Activated gamma-delta T cell (primary cell): ENCODE data around the gene GTSF1L.

Experiments
- DNase-seq: peaks from one replicate; lab custom pipeline; 2025; lab: John Stamatoyannopoulos, UW

GTSF1L gene

DNA sequence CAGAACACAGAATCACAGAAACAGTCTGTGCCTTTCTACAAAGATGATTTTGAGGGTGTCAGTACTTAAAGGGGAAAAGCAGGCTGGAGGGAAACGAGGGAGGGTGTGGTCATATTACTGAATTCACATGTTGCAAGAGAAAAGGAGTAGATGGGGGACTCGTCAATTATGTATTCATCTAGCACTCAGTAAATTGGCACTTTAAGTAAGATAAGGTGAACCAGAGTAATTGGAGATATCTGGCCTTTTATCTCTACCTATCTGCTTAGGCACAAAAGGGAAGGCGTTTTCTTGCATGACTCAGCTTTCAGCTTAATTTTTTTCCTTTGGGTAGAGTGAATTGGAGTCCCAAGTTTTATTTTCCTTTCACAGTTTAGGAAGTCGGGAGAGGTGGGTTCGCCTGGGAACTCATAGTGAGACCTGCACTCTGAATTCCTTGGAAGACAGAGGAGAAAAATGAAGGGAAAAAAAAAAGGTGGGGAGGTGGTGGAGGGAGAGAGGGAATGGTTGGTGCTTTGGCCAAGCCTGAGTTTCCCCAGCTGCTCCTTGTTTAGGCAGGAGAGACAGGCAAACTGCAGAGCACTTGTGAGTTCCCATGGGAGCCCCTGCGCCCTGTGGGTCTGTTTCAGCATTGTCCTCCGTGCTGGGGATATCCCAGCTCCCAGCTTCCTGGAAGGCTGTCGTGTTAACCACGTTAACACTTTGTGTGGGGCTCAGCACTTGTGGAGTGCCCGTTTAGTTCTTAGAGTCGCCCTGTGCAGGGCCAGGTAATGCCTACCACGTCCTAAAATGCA, 19.7 kb upstream of the GTSF1L start:
- no peak for DNase-seq

DNA sequence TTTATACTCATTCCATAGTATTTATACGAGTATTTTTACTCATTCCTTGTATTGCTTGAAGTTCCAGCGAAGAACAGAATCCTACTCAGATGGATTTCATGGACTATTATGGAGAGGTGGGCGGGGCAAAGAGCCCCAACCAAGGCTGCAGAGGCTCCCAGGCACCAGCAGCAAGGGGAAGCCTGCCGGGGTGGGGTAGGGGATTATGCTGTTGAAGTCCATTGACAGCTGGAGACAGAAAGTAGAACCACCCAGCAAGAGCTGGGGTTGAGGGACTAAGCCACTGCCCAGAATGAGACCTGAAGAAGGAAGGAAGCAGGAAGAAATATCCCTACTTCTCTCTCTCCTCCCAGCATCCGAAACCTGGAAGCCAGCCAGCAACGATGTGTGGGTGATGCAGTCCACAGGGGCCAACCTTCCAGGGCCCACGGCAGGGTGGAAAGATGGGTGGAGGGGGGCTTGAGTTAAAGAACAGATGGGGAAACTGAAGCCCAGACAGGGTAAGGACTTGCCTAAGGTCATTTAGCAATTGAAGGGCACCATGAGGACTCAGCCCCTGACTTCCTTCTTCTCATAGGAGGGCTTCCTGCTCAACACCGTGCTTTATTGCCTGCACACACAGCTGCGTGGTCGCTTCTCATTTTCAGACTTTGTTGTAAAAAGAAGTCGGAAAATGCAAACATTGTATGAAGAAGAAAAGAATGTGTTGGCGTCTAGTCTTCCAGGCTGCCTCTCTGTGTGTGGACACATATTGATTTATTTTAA, 18.3 kb upstream of the GTSF1L start:
- no peak for DNase-seq

DNA sequence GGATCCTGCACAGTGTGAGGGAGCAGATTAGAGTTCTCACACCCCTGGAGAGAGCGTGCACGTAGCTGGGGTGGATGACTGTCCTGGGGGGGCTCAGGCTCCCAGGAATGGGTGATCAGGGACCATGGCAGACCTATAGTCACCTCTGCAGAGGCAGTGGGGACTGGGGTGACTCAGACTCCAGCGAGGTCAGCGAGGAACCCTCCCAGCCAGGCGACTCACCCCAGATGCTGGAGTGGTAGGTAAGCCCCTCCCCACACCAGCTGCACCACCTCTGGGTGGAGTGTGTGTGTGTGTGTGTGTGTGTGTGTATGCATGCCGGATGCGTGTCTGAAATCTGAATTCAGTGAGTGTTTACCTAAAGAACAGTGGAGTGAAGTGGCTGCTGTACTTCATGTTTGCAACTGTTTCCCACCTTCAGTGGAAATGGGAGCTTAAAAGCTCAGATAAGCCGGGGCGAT, 17.4 kb upstream of the GTSF1L start:
- no peak for DNase-seq

DNA sequence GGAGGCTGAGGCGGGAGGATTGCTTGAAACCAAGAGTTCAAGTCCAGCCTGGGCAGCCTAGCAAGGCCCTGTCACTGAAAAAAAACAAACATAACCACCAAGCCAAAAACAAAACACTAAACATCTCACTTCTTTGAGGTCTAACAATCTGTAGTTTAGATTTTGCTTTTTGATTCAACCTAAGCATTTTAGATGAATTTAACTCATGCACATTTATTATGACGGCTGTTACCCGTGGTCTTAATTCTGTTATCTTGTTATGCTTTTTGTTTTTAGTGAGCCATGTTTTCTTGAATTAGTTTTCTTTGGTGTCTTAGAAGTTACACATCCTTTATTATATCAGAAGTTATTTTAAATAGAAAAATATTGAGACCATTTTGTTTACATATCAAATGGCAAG, 13.8 kb upstream of the GTSF1L start:
- DNase-seq, result no peak

DNA sequence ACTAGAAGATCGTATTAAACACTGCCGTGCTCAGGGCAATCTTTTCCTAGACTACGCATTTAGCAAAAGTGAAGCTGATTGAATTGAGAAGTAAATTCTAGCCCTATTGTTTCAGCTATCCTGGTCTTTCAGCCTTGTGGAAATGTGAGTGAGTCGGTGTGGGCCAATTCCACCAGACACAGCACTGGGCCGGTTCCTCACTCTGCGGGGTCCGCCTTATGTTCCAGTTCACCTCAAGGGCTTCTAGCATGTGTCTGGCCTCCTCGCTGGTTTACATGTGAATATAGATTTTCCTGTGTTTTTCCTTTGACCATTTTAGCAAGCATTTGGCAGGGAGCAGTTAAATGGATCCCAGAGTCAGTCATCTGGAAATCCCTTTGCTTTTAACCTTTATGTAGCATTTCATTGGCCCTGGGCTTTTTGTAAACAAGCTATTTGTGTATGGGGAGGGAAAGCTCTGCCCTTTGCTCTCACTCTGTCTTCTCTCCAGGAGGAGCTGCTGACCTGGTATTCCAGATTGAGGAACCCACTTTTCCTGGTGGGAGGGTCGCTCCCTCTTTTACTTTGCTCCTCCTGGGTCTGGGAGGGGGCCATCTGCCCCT, 12.4 kb upstream of the GTSF1L start:
- DNase-seq, result no peak

DNA sequence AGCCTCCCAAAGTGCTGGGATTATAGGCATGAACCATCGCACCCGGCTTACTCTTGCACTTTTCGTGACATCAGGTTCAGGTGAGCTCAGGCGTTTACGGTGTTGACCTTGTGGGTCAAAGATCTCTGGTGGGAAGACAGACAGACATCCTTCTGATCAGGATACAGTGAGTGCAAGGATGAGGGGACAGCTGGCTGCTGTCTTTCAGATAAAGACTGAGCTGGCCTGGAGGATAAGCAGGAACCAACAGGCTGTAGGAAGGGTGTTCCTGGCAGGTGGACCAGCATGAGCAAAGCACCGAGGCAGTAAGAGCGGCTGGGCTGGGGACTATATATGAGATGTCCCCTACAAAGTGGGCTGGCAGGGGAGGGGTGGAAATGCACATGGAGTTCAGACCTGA, 11.1 kb upstream of the GTSF1L start:
- DNase-seq, result no peak

DNA sequence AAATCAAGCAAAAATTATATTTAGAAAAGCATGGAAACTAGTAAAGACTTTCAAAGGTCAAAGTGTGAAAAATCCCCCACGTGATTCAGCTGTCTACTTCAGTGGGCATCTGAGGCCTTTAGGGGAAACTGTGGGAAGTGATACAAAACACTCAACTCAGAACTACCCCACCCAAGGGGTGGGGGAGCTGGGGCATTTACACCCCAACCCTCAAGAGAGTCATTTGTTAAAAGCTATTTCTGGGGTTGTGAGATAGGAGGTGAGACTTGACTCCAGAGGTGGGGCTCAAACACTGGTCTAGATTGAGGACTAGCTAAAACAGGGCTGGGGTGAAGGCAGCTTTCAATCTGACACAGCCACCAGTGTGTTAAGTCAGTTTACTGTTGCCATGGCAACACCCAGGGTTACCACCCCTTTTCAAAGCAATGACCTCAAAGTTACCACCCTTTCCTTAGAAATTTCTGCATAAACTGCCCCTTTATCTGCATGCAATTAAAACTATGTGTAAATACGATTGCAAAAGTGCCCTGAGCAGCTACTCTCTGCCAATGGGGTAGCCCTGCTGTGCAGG, 9.9 kb upstream of the GTSF1L start:
- no peak for DNase-seq

DNA sequence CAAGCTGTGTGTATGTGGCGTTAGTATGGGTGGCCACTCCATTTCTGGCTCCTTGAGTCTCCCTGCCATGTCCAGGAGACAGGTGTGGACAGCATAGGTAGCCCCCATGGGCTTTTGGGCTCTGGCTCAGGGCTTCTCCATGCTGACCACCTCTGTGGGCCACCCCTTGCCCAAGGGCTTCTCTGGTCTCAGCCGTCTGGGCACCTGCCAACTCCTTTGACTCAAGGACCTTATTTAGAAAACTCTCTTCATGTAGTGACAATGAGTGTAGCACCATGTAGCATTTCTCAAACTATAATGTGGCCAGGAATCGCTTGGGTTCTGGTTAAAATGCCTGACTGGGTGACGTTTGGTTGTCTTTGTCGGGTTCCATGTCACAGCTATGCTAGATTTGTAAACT, 5.1 kb upstream of the GTSF1L start:
- no peak for DNase-seq

DNA sequence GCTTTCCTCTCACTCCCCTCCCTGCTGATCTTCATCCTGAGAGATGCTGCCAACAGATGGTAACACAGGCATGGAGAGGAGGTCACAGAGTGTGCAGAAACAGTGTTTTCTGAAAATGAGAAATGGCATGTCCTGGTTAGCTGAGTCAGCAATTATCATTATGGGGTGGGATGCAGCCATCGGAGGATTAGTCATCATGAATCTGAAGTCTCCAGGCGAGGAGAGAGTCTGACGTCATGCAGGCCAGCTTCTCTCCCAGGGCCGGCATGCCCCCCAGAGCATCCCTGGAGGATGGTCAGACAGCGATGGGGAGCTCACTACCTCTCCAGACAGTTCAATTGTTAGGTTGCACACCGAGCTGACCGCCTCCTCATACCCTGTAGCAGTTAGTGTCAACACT, 4.7 kb upstream of the GTSF1L start:
- DNase-seq, result no peak

DNA sequence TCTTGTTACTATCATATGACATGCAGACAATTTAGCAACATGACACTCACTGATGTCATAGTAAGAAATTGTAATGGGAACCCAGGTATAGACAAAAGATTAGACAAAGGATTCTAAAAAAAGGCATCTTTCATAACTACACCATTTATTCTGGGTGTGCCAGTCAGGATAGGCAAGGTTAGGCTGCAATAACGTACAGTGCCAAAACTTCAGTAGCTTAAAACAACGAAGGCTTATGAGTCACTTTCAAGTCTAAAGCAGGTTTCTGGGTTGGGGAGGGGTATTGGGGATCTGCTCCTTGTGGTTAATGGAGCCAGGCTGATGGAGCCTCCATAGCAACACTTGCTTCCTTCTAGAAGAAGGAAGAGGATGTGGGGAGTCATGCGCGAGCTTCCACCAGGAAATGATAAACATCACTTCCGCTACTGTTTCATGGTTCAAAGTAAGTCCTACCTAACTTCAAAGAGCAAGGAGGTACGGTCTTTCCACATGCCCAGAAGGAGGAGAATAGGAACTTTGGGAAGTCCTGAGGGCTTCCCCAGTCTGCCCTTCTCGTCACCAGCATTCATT, 2.0 kb upstream of the GTSF1L start:
- no peak for DNase-seq

DNA sequence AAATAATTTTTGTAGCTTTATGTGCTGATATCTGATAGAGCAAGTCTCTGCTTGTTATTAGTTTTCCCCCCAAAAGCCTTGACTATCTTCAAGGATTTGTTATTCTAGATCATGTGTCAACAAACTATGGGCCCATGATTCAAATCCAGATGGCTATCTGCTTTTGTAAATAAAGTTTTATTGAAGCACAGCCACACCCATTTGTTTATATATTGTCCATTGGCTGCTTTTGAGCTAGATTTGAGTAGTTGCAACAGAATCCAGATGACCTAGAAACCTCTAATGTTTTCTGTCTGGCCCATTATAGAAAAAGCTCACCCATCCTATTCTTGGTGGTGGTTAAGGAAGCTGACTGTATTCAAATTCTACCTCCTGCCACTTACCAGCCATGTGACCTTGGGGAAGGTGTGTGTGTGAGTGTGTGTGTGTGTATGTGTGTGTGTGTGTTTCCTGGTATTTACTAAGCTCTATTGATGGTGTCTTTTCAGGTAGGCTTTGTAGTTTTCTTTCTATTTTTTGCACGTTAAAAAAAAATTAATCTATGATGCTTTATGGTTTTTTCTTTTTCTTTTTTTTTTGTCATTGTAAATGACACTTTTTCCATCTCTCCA, 1.3 kb upstream of the GTSF1L start:
- no peak for DNase-seq

DNA sequence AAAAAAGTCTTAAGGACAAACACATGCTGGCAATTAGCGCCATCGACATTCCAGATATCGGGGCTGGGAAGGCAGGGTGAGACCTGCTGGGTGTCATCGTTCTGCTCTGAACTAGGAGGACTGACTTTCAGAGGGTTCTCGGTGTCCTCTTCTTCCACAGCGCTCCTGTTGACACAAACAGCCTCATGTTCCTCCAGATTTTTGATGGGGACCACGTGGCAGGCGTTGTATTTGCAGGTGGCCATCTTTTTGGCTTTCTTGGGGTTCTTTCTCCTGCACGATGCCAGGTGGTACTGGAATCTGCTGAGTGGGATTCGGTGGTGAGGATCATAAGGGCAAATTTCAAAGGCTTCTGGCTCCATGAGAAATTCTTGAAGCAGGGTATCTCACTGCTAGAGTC, 469 bp downstream of the GTSF1L start:
- no peak for DNase-seq

DNA sequence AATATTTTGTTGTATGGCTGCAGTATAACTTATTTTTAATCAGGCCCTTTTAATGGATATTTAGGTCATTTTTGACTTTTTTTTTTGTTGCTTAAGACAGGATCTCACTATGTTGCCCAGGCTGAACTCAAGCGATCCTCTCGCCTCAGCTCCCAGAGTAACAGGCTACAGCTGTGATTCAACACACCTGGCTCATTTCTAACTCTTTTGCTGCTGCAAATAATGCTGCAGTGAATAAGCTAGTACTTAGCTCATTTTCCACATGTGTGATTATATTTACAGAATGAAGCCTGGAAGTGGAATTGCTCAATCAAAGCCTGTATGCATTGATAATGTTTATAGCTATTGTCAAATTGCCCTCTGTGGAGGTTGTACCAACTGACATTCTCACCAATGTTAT, 1.1 kb downstream of the GTSF1L start:
- DNase-seq, result no peak

DNA sequence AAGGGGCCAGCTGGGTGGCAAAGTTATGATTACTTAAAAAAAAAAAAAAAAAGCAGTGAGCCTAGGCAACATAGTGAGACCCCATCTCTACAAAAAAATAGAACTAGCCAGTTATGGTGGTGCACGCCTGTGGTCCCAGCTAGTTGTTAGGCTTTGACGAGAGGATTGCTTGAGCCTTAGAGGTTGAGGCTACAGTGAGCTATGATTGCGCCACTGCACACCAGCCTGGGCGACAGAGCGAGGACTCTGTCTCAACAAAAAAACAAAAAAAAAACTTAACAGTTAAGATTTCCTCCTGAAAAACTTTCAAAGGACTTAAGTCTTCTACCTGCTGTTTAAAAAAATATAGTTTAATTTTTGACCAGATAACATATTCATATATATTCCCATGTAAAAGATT, 2.4 kb downstream of the GTSF1L start:
- DNase-seq, result no peak

DNA sequence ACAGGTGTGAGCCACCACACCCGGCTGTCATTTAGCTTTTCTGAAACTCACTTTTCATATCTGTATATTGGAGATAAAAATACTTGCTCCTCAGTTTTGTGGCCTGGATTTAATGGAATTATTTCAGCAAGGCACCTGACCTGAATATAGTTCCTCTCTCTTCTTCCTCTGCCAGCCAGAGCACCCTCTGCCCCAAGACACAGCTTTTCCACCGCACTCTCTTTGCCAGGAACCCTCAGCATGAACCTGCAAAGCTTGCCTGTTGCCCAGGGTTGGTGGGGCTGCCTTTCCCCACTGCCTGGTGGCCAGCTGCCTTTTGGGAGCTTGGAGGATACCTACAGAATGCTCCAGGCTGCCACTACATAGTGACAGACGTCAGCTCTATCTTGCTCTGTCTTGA, 3.1 kb downstream of the GTSF1L start:
- no peak for DNase-seq

DNA sequence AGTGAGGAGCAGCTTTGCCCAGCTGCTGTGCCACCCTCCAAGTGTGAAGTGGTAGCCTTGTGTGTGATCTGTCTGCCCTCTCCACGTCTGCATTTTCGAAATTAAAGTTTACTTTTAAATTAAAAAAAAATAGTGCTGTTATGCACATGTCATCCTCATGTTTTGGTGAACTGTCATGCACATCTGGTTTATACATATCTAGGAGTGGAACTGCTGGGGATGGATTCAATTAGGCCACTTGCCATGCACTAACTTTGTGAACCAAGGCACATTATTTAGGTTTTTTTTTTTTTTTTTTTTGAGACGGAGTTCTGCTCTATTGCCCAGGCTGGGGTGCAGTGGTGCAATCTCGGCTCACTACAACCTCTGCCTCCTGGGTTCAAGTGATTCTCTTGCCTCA, 3.6 kb downstream of the GTSF1L start:
- DNase-seq, result no peak

DNA sequence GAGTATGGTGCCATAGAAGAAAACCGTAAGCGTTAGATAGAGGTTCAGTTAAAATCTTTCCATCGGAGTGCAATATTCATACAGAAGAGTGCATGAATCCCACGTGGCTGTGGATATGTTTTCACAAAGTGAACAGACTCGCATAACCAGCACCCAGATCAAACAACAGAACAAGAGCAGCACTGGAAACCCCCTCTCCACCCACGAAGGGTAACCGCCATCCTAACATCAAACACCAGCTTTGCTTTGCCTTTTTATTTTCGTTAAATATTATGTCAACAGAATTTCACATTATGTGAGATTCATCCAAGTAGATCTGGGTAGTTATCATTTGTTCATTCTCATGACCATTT, 4.7 kb downstream of the GTSF1L start:
- DNase-seq, result no peak

DNA sequence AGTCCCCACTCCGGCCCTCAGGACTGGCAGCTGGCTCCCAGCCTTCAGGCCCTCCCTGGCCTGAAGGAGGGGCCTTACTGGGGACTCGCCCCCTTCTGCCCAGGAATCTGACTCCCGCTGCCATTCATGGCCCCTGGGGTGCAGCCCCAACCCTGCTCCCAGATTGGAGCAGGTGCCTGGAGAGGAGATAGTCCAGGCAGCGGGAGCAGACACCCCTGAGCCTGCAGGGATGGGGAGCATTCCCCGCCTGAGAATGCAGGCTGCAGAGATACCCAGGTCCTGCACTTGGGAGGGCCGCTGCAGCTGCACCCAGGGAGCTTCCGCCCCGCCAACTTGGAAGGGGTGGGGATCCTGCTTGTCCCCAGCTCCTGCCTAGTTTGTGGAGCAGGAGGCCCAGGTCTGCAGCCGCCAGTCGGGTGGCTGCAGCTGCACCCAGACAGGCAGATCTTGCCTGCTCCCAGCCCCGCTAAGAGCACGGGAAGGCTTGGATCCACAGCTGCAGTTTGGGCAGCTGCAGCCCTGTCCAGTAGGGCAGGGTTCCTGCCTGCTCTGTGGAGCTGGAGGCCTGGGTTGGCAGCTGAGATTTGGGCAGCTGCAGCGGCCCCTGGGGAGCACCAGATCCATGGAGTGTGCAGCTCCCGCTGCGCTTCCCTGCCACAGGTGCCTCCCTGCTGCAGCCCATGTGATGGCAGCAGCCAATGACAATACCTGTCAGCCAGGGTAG, 5.2 kb downstream of the GTSF1L start:
- no peak for DNase-seq

DNA sequence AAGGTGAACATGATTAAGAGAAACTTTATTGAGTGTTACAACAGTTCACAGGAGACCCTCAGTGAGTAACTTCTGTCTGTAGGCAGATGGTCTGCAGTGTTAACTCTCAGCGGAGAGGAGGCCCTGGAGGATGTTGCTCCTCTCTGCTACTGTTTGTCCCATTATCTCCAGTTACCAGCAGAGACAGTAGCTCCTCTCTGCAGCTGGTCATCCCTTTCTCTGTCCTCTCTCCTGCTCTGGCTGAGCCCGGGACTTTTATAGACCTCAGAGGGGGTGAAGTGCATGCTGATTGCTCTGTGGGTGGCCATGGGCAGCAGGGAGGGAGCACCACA, 5.7 kb downstream of the GTSF1L start:
- no peak for DNase-seq

DNA sequence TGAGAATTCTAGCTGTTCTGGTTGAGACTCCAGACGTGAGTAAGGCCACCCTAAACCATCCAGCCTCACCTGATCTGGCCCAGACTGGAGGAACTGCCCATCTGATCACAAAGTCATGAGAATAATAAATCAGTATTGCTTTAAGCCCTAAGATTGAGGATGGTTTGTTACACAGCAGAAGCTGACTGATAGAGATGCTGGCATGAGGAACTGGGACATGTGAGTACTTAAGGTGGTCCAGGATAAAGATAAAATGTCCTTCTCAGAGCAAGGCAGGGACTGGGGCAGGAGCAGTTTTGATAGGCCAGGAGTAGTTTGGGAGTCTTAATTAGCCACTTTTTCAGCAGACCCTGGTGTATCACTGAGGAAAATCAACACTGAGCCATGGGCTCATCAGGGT, 6.8 kb downstream of the GTSF1L start:
- no peak for DNase-seq

DNA sequence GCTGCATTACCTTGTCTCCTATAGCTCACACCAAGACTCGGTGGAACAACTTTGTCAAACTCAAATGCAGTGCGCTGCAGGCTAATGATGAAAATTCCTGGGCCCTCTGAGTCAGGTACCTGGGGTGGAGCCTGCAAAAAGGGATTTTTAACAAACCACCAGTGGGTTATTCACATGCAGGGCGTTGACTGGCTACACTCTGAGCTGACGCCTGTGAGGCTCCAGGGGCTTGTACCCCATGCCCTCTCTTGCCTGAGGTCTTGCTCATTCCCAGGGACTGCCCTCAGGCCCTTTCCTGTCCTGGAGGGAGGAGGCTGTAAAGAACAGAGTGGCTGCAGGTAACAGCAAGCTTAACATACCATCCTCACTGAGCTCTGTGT, 9.2 kb downstream of the GTSF1L start:
- no peak for DNase-seq
